Cardiac muscle cell (in vitro differentiated cells and primary cell): Measurements from ENCODE around the gene NKD2. TPM values are rescaled to one million over a fixed set of nuclear protein-coding genes. Genes with fewer than 3 reads are reported as not detected.

Experiments
- DNase-seq, 2 donors: peaks; one replicate each; pipeline versions ENCODE4 v3.0.0 to v3.0.0-alpha.2; 2010 to 2017; ENCODE audit warnings: low read depth in 1 of 2, low spot score in 1 of 2
- H3K27ac ChIP-seq: fragments of 200-600 bp; sonication (generic); 2 replicates; pipeline ENCODE4 v1.5.1; 2016
- H3K27me3 ChIP-seq: fragments of 200-600 bp; sonication (generic); 2 replicates; pipeline ENCODE4 v1.6.0; 2016; ENCODE audit warnings: control low read depth
- H3K36me3 ChIP-seq: fragments of 200-600 bp; sonication (generic); 2 replicates; pipeline ENCODE4 v1.5.1; 2016; ENCODE audit warnings: control low read depth
- H3K4me1 ChIP-seq: fragments of 200-600 bp; sonication (generic); 2 replicates; pipeline ENCODE4 v1.8.1; 2017; ENCODE audit warnings: low read depth, mild to moderate bottlenecking, mixed run types
- H3K4me3 ChIP-seq: fragments of 200-600 bp; sonication (generic); 2 replicates; pipeline ENCODE4 v1.5.1; 2016; ENCODE audit warnings: mild to moderate bottlenecking
- H3K9me3 ChIP-seq: fragments of 200-600 bp; sonication (generic); 2 replicates; pipeline ENCODE4 v1.5.1; 2017; ENCODE audit warnings: low read depth, mild to moderate bottlenecking, control low read depth
- polyA plus RNA-seq: library from polyadenylated mRNA; unstranded; fragments of >200 nt; fragmentation: Nextera tagmentation; extraction: Ambion mirVana; gene quantifications from 2 replicates; pipeline ENCODE4 v1.2.1, GENCODE V29; 2016
- total RNA-seq: library from RNA; depleted of rRNA; stranded (reverse); fragments of >200 nt; gene quantifications from 2 replicates; pipeline ENCODE4 v1.2.3, GENCODE V29; 2016
- TF ChIP-seq, protein P1 (sequence below): IDR thresholded peaks from 2 replicates; pipeline ENCODE4 v1.5.1; 2012; ENCODE audit warnings: low read depth, mild to moderate bottlenecking, low read length

NKD2 gene
- total and polyA plus RNA-seq, 2 experiments from 2014 or later = 3.4 to 3.9 TPM

DNA sequence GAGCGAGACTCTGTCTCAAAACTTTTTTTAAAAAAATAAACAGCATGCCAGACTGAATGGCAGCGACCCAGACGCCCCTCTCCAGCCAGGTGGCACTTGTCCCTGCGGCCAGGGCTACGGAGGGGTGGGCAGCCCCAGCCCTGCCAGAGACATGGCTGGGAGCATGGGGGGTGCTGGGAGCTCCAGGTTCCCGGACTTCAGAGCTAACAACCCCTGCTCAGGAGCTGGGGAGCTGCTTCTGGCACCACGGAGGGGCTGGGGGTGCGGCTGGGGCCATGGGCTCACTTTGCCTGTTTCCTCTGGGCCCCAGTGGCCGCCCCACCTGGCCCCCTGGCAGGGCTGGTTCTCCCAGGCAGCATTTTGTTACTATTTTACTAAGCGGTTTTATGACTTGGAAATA is 53.3 kb downstream of the NKD2 start:
- DNase-seq = no peak
- no peaks in the 10 kb centered on the region for H3K36me3 ChIP-seq
- no peak overlapping the region for H3K27ac ChIP-seq
- no peaks in the 10 kb centered on the region for H3K27me3 ChIP-seq
- no peaks in the 10 kb centered on the region for H3K9me3 ChIP-seq
- H3K4me1 ChIP-seq = no peaks in the 10 kb centered on the region
- TF ChIP-seq, protein P1, sequence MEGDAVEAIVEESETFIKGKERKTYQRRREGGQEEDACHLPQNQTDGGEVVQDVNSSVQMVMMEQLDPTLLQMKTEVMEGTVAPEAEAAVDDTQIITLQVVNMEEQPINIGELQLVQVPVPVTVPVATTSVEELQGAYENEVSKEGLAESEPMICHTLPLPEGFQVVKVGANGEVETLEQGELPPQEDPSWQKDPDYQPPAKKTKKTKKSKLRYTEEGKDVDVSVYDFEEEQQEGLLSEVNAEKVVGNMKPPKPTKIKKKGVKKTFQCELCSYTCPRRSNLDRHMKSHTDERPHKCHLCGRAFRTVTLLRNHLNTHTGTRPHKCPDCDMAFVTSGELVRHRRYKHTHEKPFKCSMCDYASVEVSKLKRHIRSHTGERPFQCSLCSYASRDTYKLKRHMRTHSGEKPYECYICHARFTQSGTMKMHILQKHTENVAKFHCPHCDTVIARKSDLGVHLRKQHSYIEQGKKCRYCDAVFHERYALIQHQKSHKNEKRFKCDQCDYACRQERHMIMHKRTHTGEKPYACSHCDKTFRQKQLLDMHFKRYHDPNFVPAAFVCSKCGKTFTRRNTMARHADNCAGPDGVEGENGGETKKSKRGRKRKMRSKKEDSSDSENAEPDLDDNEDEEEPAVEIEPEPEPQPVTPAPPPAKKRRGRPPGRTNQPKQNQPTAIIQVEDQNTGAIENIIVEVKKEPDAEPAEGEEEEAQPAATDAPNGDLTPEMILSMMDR = no peak
- no peak overlapping the region for H3K4me3 ChIP-seq

DNA sequence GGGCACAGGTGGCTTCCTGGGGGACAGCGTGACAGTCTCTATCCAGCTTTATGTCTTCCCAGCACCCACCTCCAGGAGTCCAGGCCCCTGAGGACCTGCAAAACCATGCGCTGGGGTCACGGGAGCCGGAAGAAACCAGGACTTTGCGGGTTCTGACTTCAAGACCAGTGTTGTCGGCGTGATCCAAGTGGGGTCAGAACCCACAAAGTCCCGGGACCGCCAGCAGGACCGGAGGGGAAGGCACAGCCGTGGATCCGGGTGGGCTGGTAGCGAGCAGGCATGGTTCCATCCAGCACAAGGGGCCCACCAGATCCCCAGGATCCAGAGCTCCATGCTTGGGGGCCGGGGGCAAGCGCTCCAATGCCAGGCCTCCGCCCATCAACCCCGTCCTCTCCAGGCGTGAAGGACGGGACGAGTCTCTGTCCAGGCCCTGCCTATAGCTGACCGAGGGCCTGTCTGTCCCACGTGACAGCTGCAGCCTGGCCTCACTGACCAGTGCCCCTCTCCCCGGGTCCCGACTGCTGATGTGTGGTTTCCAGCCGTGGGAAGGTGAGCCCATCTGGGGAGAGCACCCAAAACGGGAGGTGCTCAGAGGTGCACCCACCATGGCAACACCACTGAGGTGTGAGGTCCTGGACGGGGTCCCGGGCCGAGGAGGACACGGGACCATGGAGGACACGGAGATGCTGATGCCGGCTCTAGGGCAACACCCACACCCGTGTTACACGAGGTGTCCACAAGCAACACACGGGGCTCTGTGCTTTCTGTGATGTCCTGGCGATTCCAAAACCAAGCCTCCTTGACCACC is 54.4 kb downstream of the NKD2 start:
- Histone ChIP-seq H3K4me3 (no peak overlapping the region), H3K27me3 (no peaks in the 10 kb centered on the region), H3K27ac (no peak overlapping the region), H3K9me3 (no peaks in the 10 kb centered on the region), H3K4me1 (no peaks in the 10 kb centered on the region), H3K36me3 (no peaks in the 10 kb centered on the region)
- DNase-seq = no peak
- TF ChIP-seq, protein P1 = no peak

DNA sequence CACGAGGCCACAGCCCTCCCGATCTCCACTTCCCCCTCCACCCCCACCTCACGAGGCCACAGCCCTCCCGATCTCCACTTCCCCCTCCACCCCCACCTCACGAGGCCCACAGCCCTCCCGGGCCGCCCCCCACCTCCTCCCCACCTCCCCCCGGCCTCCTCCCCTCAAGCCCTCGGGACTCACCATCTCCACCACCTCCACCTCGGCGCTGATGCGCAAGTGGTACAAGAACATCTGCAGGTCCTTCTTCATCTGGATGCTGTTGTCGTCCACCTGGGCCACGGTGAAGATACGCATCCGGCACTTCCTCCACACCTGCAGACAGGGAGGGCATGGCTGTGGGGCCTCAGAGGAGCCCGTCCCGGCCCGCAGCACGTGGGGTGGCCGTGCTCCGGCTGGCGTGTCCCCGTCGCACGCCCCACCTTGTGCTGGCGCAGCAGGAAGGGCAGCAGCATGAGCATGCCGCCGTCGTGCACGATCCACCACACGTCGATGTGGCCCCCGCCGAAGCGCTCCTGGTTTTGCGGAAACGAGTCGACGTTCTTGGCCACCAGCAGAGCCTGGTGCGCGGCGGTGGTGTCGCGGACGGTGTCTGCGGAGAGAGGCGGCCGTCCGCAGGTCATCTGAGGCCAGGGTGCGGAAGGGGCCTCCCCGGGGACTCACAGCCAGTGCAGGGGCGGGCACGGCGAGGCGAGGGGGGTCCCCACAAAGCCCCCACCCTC is 55.2 kb downstream of the NKD2 start:
- Histone ChIP-seq H3K27me3 (no peaks in the 10 kb centered on the region), H3K27ac (no peak overlapping the region), H3K36me3 (no peaks in the 10 kb centered on the region), H3K9me3 (no peaks in the 10 kb centered on the region), H3K4me3 (no peak overlapping the region), H3K4me1 (no peaks in the 10 kb centered on the region)
- TF ChIP-seq, protein P1 = no peak
- no peak for DNase-seq

DNA sequence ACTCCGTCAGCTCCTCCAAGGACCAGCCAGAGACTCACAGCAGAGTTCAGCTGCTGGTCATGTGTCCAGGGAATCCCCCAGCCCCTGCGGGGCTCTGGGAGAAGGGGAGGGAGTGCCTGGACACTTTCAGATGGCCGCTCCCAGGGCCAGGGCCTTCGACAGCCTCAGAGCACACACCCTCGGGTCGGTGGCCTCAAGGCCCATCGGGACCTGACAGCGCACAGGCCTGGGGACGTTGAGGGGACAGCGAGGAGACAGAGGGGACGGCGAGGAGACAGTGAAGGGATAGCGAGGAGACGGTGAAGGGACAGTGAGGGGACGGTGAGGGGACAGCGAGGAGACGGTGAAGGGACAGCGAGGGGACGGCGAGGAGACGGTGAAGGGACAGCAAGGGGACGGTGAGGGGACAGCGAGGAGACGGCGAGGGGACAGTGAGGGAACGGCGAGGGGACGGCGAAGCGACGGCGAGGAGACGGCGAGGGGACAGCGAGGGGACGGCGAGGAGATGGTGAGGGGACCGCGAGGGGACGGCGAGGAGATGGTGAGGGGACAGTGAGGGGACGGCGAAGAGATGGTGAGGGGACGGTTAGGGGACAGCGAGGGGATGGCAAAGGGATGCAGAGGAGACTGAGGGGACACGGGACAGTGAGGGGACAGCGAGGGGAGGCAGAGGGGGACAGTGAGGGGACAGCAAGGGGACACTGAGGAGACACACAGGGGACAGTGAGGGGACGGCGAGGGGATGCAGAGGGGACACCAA is 56.0 kb downstream of the NKD2 start:
- DNase-seq = no peak
- H3K4me3 ChIP-seq = no peak overlapping the region
- H3K36me3 ChIP-seq = no peaks in the 10 kb centered on the region
- H3K27me3 ChIP-seq = no peaks in the 10 kb centered on the region
- TF ChIP-seq, protein P1 = no peak
- no peak overlapping the region for H3K27ac ChIP-seq
- no peaks in the 10 kb centered on the region for H3K4me1 ChIP-seq
- no peaks in the 10 kb centered on the region for H3K9me3 ChIP-seq

DNA sequence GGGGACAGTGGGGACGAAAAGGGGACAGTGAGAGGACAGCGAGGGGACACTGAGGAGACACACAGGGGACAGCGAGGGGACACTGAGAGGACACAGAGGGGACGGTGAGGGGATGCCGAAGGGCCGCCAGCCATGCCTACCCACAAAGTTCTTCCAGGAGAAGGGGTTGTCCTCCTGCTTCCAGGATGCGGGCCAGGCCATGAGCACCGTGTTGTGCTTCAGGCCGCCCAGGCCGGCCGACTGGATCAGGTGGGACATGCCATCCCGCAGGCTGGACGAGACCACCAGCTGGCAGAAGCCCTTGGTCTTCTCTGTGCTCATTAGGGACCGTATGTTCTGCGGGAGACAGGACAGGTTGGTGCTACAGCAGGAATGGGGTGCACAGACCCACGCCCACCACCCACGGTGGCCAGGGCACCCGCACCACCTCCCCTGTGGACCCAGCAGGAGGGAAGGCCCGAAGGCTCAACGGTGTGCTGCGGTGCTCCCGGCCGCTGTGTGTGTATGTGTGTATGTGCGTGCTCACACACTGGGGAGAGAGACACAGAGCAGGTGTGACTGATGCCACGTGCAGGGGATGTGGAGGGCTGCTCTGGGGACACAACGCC is 56.6 kb downstream of the NKD2 start:
- H3K36me3 ChIP-seq = no peaks in the 10 kb centered on the region
- no peak overlapping the region for H3K27ac ChIP-seq
- H3K27me3 ChIP-seq = no peaks in the 10 kb centered on the region
- no peak for DNase-seq
- no peaks in the 10 kb centered on the region for H3K9me3 ChIP-seq
- no peak overlapping the region for H3K4me3 ChIP-seq
- TF ChIP-seq, protein P1 = no peak
- H3K4me1 ChIP-seq = no peaks in the 10 kb centered on the region
